GM12878 (cell line): ENCODE results near the gene GCM1. TPM values are rescaled to one million over a fixed set of nuclear protein-coding genes. Genes with fewer than 3 reads are reported as not detected.

Source experiments
- ATAC-seq: fragments of 200-7000 bp; cut with Tn5 transposase; 3 replicates; pipeline ENCODE4 v1.9.1; 2020; ENCODE audit warnings: mild to moderate bottlenecking, moderate library complexity
- BruUV-seq: library from RNA; stranded (reverse); fragments of 400-500 nt; replicated peaks from 2 replicates; lab custom pipeline; 2021; lab: Mats Ljungman, UMichigan
- CTCF ChIA-PET: fragments of 300-600 bp; sonication (Branson Sonifier 250); formaldehyde crosslinking; extraction: SDS; loops from one replicate; lab custom pipeline; 2021; ENCODE audit warnings: inconsistent platforms; lab: Yijun Ruan, JAX
- POLR2A ChIA-PET: fragments of 350-600 bp; formaldehyde crosslinking; extraction: SDS; loops from one replicate; lab custom pipeline; 2021; ENCODE audit warnings: inconsistent platforms; lab: Charles Lee
- RAD21 ChIA-PET: fragments of 300-600 bp; sonication (Branson Sonifier 250); formaldehyde crosslinking; loops from one replicate; lab custom pipeline; 2023; ENCODE audit warnings: antibody characterized with exemption; ENCODE audit not compliant: unreplicated experiment; lab: Charles Lee
- SMC1A ChIA-PET: fragments of 300-600 bp; sonication (Branson Sonifier 250); formaldehyde crosslinking; loops from one replicate; lab custom pipeline; 2023; ENCODE audit not compliant: unreplicated experiment, uncharacterized antibody; lab: Charles Lee
- DNase-seq: peaks from one replicate; pipeline ENCODE4 v3.0.0-alpha.2; 2011; ENCODE audit warnings: low read depth, low spot score
- FAIRE-seq: peaks from 3 replicates; lab custom pipeline; 2011; peaks lifted over from hg19 to GRCh38; lab: Jason Lieb, UNC
- H2AFZ ChIP-seq: 2 replicates; pipeline ENCODE4 v1.6.0; 2011; ENCODE audit warnings: low read depth, low read length, control low read depth; ENCODE audit not compliant: control insufficient read depth
- H3K27ac ChIP-seq: 2 replicates; pipeline ENCODE4 v1.5.1; 2011; ENCODE audit warnings: control low read depth; ENCODE audit not compliant: control insufficient read depth, insufficient read depth
- H3K27me3 ChIP-seq, 2 experiments: replicated peaks in 1 of 2; 2 replicates each; pipeline versions ENCODE4 v1.6.0 to v1.6.1; 2011; ENCODE audit warnings: low read length in 1 of 2; ENCODE audit not compliant: control insufficient read depth in 2 of 2, insufficient read depth in 2 of 2
- H3K36me3 ChIP-seq, 2 experiments: 2 replicates each; pipeline ENCODE4 v1.5.1; 2011; ENCODE audit warnings: low read length in 1 of 2; ENCODE audit not compliant: control insufficient read depth in 2 of 2, insufficient read depth in 2 of 2
- H3K4me1 ChIP-seq: 2 replicates; pipeline ENCODE4 v1.6.1; 2011; ENCODE audit warnings: mild to moderate bottlenecking, low read length, moderate library complexity, mixed read lengths; ENCODE audit not compliant: control insufficient read depth, insufficient read depth
- H3K4me2 ChIP-seq: 2 replicates; pipeline ENCODE4 v1.6.0; 2011; ENCODE audit warnings: control low read depth; ENCODE audit not compliant: control insufficient read depth, insufficient read depth
- H3K4me3 ChIP-seq: fragments of 200-600 bp; sonication (generic); 2 replicates; pipeline ENCODE4 v1.5.1; 2016
- H3K79me2 ChIP-seq: 2 replicates; pipeline ENCODE4 v1.6.0; 2011; ENCODE audit warnings: low read length; ENCODE audit not compliant: control insufficient read depth, insufficient read depth
- H3K9ac ChIP-seq: 2 replicates; pipeline ENCODE4 v1.8.0; 2011; ENCODE audit warnings: low read length, control low read depth, mixed read lengths; ENCODE audit not compliant: control insufficient read depth, insufficient read depth
- H3K9me3 ChIP-seq: replicated peaks from 3 replicates; pipeline ENCODE4 v1.5.1; 2011; ENCODE audit warnings: mild to moderate bottlenecking, low read length; ENCODE audit not compliant: control insufficient read depth, insufficient read depth
- H4K20me1 ChIP-seq: 2 replicates; pipeline ENCODE4 v1.6.0; 2011; ENCODE audit not compliant: control insufficient read depth, insufficient read depth
- BMI1 ChIP-seq: fragments of 450-650 bp; IDR thresholded peaks from 2 replicates; pipeline ENCODE4 v1.6.1; 2016; ENCODE audit warnings: mild to moderate bottlenecking, moderate library complexity, borderline replicate concordance
- EP300 ChIP-seq, 2 experiments: fragments of 150-350 bp in 1 of 2; IDR thresholded peaks; 2 replicates each; pipeline ENCODE4 v1.6.1; 2011 to 2012; ENCODE audit warnings: low read depth in 2 of 2, low read length in 2 of 2, borderline replicate concordance in 1 of 2, improper control_type of control experiment in 1 of 2, inconsistent platforms in 1 of 2; ENCODE audit not compliant: control insufficient read depth in 1 of 2
- IRF4 ChIP-seq: IDR thresholded peaks from 2 replicates; pipeline ENCODE4 v1.6.1; 2011; ENCODE audit warnings: low read depth, low read length
- KLF5 ChIP-seq: fragments of 450-650 bp; IDR thresholded peaks from 2 replicates; pipeline ENCODE4 v1.6.1; 2014; ENCODE audit warnings: mild to moderate bottlenecking; ENCODE audit not compliant: partially characterized antibody
- MTA3 ChIP-seq: IDR thresholded peaks from 2 replicates; pipeline ENCODE4 v1.6.1; 2012; ENCODE audit warnings: low read length, inconsistent platforms, borderline replicate concordance
- MYB ChIP-seq: fragments of 150-350 bp; IDR thresholded peaks from 2 replicates; pipeline ENCODE4 v1.6.1; 2014; ENCODE audit warnings: mild to moderate bottlenecking, low read depth, low read length, borderline replicate concordance
- MYC ChIP-seq: IDR thresholded peaks from 2 replicates; pipeline ENCODE4 v1.6.1; 2011; ENCODE audit warnings: mild to moderate bottlenecking, low read length, moderate library complexity, inconsistent platforms; ENCODE audit not compliant: insufficient read depth, insufficient replicate concordance, insufficient read length, severe bottlenecking
- NFYB ChIP-seq: IDR thresholded peaks from 2 replicates; pipeline ENCODE4 v1.6.1; 2011; ENCODE audit warnings: low read depth, mild to moderate bottlenecking, low read length, improper control_type of control experiment, moderate library complexity; ENCODE audit not compliant: insufficient read depth
- POLR2A ChIP-seq: IDR thresholded peaks from 2 replicates; pipeline ENCODE4 v1.6.1; 2011; ENCODE audit warnings: low read depth, mild to moderate bottlenecking, low read length
- POLR2AphosphoS2 ChIP-seq: IDR thresholded peaks from 2 replicates; pipeline ENCODE4 v1.6.1; 2011; ENCODE audit warnings: low read depth, mild to moderate bottlenecking, low read length, improper control_type of control experiment, moderate library complexity
- RFX5 ChIP-seq: IDR thresholded peaks from 2 replicates; pipeline ENCODE4 v1.6.1; 2011; ENCODE audit warnings: low read depth, low read length, improper control_type of control experiment
- SPI1 ChIP-seq: IDR thresholded peaks from 2 replicates; pipeline ENCODE4 v1.6.1; 2011; ENCODE audit warnings: low read depth, mild to moderate bottlenecking, low read length, moderate library complexity, borderline replicate concordance; ENCODE audit not compliant: insufficient read depth
- TARDBP ChIP-seq: IDR thresholded peaks from 2 replicates; pipeline ENCODE4 v1.6.1; 2016; ENCODE audit warnings: borderline replicate concordance
- ZNF217 ChIP-seq: fragments of 450-650 bp; IDR thresholded peaks from 2 replicates; pipeline ENCODE4 v1.6.1; 2017; ENCODE audit warnings: antibody characterized with exemption, mild to moderate bottlenecking
- WGBS: methylation state at CpG from one replicate; pipeline ENCODE4 v1.1.6; 2016; ENCODE audit warnings: low lambda C conversion rate; ENCODE audit not compliant: insufficient replicate concordance, insufficient coverage; ENCODE audit errors: missing lambda C conversion rate; 5-methylcytosine and 5-hydroxymethylcytosine counted together
- in situ Hi-C: fragments of 300-500 bp; cut with MboI; formaldehyde crosslinking; loops from 9 replicates; pipeline ENCODE4 v1.14.3; 2018; ENCODE audit warnings: mixed read lengths
- intact Hi-C: fragments of 100-400 bp; cut with micrococcal nuclease; formaldehyde crosslinking; loops from one replicate; pipeline ENCODE4 v1.14.2; 2022; ENCODE audit not compliant: unreplicated experiment
- polyA plus RNA-seq, 11 experiments: library from polyadenylated mRNA; depleted of rRNA in 4 of 11; unstranded in 6 of 11; stranded (reverse) in 5 of 11; fragments of >200 nt; fragmentation: Nextera tagmentation in 4 of 11; fragmentation: Illumina TruSeq in 1 of 11; extraction: Ambion mirVana in 4 of 11; extraction: Trizol in 1 of 11; gene quantifications; 1 replicate in 1 of 11; 2 replicates in 10 of 11; pipeline versions ENCODE4 v1.2.1 to v1.2.3, GENCODE V29; 2011 to 2016; ENCODE audit warnings: inconsistent platforms in 2 of 11, missing spikeins in 2 of 11, low read depth in 1 of 11
- total RNA-seq, 4 experiments: library from RNA; depleted of rRNA in 3 of 4; stranded (reverse); fragments of >200 nt in 3 of 4; fragmentation: Illumina TruSeq in 1 of 4; extraction: Trizol in 1 of 4; gene quantifications; 2 replicates each; pipeline versions ENCODE4 v1.2.1 to v1.2.3, GENCODE V29; 2013 to 2021

The GCM1 gene
- total and polyA plus RNA-seq, 10 of the 15 experiments (the other 5 are each of a cell fraction or from before 2014, with no cell fraction given) = 0.04 to 0.08 (median 0.05) TPM; not detected in 5

DNA sequence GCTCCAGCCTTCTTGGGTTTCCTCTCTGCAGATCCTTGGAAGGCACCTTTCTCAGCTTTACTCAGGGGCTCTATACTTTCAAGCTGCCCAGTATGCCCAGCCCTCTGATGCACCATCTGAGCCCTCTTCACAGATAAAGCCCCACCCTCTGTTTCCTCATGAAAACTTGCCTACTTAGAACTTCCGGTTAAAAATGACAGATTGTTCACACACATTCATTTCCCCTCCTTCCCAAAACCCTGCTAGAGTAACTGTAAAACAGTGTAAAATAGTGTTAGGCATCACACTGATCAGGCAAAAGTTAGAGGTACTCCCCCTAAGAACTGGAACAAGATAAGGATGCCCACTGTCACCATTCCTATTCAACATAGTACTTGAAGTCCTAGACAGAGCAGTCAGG lies 14.0 kb upstream of the GCM1 start (continued):
- TF ChIP-seq EP300 (IDR thresholded peaks at IDR 0.05; ENCODE audit: borderline replicate concordance in 1 of 2, control insufficient read depth in 1 of 2, low read depth in 2 of 2, low read length in 2 of 2) = no peak
- no peak for TF ChIP-seq SPI1
- no peak for TF ChIP-seq RFX5
- TF ChIP-seq KLF5 = no peak
- no peak for TF ChIP-seq MTA3

DNA sequence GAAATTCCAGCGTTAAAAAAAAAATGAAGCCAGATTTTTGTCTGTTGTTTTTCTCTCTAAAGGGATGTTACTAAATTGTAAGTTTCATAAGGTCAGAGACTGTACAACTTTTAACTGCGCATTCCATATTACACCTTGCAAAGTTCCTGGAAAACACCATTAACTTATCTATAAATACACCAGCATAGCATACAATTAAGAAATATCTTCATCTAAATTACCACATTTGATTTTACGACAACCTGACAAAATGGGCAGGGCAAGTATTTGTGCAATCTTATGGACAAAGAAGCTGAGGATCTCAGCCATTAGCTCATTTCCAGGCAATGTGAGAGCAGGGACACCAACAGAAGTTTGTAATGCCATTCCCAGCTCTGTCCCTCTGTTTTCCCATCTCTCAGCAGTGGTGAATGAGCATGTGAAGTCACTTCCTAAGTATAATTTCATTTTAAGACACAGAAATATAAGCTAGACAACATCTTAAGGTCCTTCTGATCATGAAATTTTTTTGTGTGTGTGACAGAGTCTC lies 12.9 kb upstream of the GCM1 start:
- Histone ChIP-seq H3K27me3 (no peaks in the 10 kb centered on the region), H3K36me3 (no peaks in the 10 kb centered on the region), H3K9me3 (no peaks in the 10 kb centered on the region), H3K9ac (no peak overlapping the region), H3K27ac (no peak overlapping the region), H2AFZ (no peak overlapping the region), H3K4me1 (no peaks in the 10 kb centered on the region), H3K4me3 (no peak overlapping the region), H4K20me1 (no peaks in the 10 kb centered on the region), H3K4me2 (no peak overlapping the region), H3K79me2 (no peaks in the 10 kb centered on the region)
- intact Hi-C loops = loop anchor here (10.0 kb wide), 1 partner anchor 493 kb away; no protein-coding TSS in a partner anchor
- WGBS = 82% methylated on average over 3 of the region's 3 CpGs
- BruUV-seq = no TSS peak
- ChIA-PET CTCF (interaction anchor here (0.6 to 1.2 kb wide), 4 partner anchors 9 to 275 kb away, joined by 3 to 4 read pairs (median 3); no protein-coding TSS in a partner anchor), SMC1A (interaction anchor here (1.0 to 1.6 kb wide), 3 partner anchors 11 to 36 kb away, joined by 3 to 4 read pairs (median 3); no protein-coding TSS in a partner anchor), POLR2A (interaction anchor here (0.5 kb wide), 1 partner anchor 95 kb away, joined by 4 read pairs; no protein-coding TSS in a partner anchor), RAD21 (no interaction called here)
- DNase-seq = no peak
- no peak for FAIRE-seq
- TF ChIP-seq TARDBP (no peak), BMI1 (no peak), MYC (no peak), IRF4 (no peak), NFYB (no peak), POLR2AphosphoS2 (no peak), ZNF217 (no peak), POLR2A (no peak), MYB (no peak), SPI1 (no peak)
- in situ Hi-C loops = no loop called here
- ATAC-seq = no peak
